Smooth muscle cell (in vitro differentiated cells): ENCODE results near the gene NAT10. TPM values are rescaled to one million over a fixed set of nuclear protein-coding genes. Genes with fewer than 3 reads are reported as not detected.

Experiments used
- DNase-seq: peaks from one replicate; lab custom pipeline; 2025; ENCODE audit not compliant: unreplicated experiment; lab: John Stamatoyannopoulos, UW
- H2AFZ ChIP-seq: fragments of 200-600 bp; sonication (generic); 2 replicates; pipeline ENCODE4 v1.6.0; 2016; ENCODE audit warnings: antibody characterized with exemption, low read depth, mild to moderate bottlenecking
- H3F3A ChIP-seq: fragments of 200-600 bp; sonication (generic); 2 replicates; pipeline ENCODE4 v1.6.0; 2017; ENCODE audit warnings: antibody characterized with exemption, low read depth
- H3K27ac ChIP-seq: fragments of 200-600 bp; sonication (generic); 2 replicates; pipeline ENCODE4 v1.5.1; 2016; ENCODE audit warnings: low read depth, mild to moderate bottlenecking
- H3K27me3 ChIP-seq: fragments of 200-600 bp; sonication (generic); 2 replicates; pipeline ENCODE4 v1.6.1; 2016; ENCODE audit warnings: low read depth, mild to moderate bottlenecking
- H3K36me3 ChIP-seq: fragments of 200-600 bp; sonication (generic); 2 replicates; pipeline ENCODE4 v1.5.1; 2016; ENCODE audit warnings: low read depth
- H3K4me1 ChIP-seq: fragments of 200-600 bp; sonication (generic); 2 replicates; pipeline ENCODE4 v1.5.1; 2016; ENCODE audit warnings: low read depth
- H3K4me2 ChIP-seq: fragments of 200-600 bp; sonication (generic); 2 replicates; pipeline ENCODE4 v1.6.0; 2016; ENCODE audit warnings: mild to moderate bottlenecking
- H3K4me3 ChIP-seq: fragments of 200-600 bp; sonication (generic); 2 replicates; pipeline ENCODE4 v1.5.1; 2016; ENCODE audit warnings: mild to moderate bottlenecking
- H3K79me2 ChIP-seq: fragments of 200-600 bp; sonication (generic); 2 replicates; pipeline ENCODE4 v1.6.0; 2016; ENCODE audit warnings: low read depth, mild to moderate bottlenecking
- H3K9ac ChIP-seq: fragments of 200-600 bp; sonication (generic); 2 replicates; pipeline ENCODE4 v1.6.0; 2016; ENCODE audit warnings: low read depth
- H3K9me3 ChIP-seq: fragments of 200-600 bp; sonication (generic); replicated peaks from 2 replicates; pipeline ENCODE4 v1.5.1; 2016; ENCODE audit warnings: low read depth
- H4K20me1 ChIP-seq: fragments of 200-600 bp; sonication (generic); 2 replicates; pipeline ENCODE4 v1.6.0; 2016; ENCODE audit warnings: low read depth
- WGBS: methylation state at CpG from one replicate; pipeline ENCODE4 v1.1.7; 2016; ENCODE audit warnings: low lambda C conversion rate; 5-methylcytosine and 5-hydroxymethylcytosine counted together
- polyA plus RNA-seq: library from polyadenylated mRNA; unstranded; fragments of >200 nt; fragmentation: Nextera tagmentation; extraction: Ambion mirVana; gene quantifications from 2 replicates; pipeline ENCODE4 v1.2.1, GENCODE V29; 2016
- total RNA-seq: library from RNA; depleted of rRNA; stranded (reverse); fragments of >200 nt; gene quantifications from 2 replicates; pipeline ENCODE4 v1.2.3, GENCODE V29; 2014
- TF ChIP-seq, protein P1 (sequence below): fragments of 200-600 bp; sonication (generic); IDR thresholded peaks from 2 replicates; pipeline ENCODE4 v1.5.1; 2017; ENCODE audit warnings: borderline replicate concordance, mild to moderate bottlenecking, antibody characterized with exemption; ENCODE audit not compliant: insufficient read depth, poor library complexity, severe bottlenecking

Gene NAT10
- total and polyA plus RNA-seq, 2 experiments from 2014 or later: 16.4 to 20.9 TPM

DNA sequence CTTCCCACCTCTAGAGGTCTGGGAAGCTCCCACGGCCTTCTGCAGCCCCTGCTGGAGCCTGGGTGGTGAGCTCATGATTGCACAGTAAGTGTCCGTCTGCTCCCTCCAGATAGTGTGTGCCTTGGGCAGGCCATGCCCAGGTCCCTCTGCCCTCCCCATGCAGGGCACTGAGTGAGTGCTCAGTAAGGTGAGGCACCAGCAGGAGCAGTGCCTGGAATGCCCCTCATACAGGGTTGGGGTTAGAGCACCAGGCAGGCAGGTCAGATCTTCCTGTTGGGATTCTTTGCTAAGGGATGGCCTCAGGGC lies 50.3 kb downstream of the NAT10 start:
- Histone ChIP-seq H4K20me1 (peaks cover 16% of the 10 kb centered on the region), H3F3A (no peaks in the 10 kb centered on the region), H3K79me2 (no peaks in the 10 kb centered on the region), H3K36me3 (no peaks in the 10 kb centered on the region), H3K4me1 (no peaks in the 10 kb centered on the region), H3K9me3 (no peaks in the 10 kb centered on the region), H3K27me3 (no peaks in the 10 kb centered on the region), H3K27ac (no peak overlapping the region), H3K9ac (no peak overlapping the region), H3K4me2 (no peak overlapping the region), H3K4me3 (no peak overlapping the region), H2AFZ (no peak overlapping the region)
- no peak for DNase-seq
- 95% methylated on average over 2 of the region's 2 CpGs for WGBS
- TF ChIP-seq, protein P1, sequence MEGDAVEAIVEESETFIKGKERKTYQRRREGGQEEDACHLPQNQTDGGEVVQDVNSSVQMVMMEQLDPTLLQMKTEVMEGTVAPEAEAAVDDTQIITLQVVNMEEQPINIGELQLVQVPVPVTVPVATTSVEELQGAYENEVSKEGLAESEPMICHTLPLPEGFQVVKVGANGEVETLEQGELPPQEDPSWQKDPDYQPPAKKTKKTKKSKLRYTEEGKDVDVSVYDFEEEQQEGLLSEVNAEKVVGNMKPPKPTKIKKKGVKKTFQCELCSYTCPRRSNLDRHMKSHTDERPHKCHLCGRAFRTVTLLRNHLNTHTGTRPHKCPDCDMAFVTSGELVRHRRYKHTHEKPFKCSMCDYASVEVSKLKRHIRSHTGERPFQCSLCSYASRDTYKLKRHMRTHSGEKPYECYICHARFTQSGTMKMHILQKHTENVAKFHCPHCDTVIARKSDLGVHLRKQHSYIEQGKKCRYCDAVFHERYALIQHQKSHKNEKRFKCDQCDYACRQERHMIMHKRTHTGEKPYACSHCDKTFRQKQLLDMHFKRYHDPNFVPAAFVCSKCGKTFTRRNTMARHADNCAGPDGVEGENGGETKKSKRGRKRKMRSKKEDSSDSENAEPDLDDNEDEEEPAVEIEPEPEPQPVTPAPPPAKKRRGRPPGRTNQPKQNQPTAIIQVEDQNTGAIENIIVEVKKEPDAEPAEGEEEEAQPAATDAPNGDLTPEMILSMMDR: no peak

DNA sequence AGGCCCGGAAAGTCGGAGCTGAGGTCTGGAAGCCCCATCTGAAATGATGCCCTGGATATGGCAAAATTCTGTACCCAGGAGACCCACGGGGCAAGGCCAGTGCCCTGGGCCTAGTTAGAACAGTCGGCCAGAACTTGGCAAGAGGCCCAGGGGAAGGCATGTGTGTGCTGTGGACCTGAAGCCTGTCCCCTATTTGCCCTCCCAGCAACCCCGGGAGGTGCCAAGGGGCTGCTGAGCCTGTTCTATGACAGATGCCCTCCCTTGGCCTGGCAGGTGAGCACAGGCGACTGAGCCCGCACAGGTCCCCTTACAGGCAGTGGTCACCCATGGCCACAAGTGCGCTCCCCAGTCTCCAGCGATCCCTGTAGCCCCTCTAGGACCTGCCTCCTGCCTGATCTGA lies 51.7 kb downstream of the NAT10 start:
- H3K27ac ChIP-seq: no peak overlapping the region
- H3K9ac ChIP-seq: no peak overlapping the region
- H2AFZ ChIP-seq: no peak overlapping the region
- H4K20me1 ChIP-seq: peaks cover 14% of the 10 kb centered on the region
- TF ChIP-seq, protein P1: no peak
- no peaks in the 10 kb centered on the region for H3F3A ChIP-seq
- H3K79me2 ChIP-seq: no peaks in the 10 kb centered on the region
- H3K4me3 ChIP-seq: no peak overlapping the region
- no peaks in the 10 kb centered on the region for H3K9me3 ChIP-seq
- no peak for DNase-seq
- no peak overlapping the region for H3K4me2 ChIP-seq
- no peaks in the 10 kb centered on the region for H3K27me3 ChIP-seq
- over 99% methylated on average over 9 of the region's 9 CpGs for WGBS
- no peaks in the 10 kb centered on the region for H3K36me3 ChIP-seq
- no peaks in the 10 kb centered on the region for H3K4me1 ChIP-seq

DNA sequence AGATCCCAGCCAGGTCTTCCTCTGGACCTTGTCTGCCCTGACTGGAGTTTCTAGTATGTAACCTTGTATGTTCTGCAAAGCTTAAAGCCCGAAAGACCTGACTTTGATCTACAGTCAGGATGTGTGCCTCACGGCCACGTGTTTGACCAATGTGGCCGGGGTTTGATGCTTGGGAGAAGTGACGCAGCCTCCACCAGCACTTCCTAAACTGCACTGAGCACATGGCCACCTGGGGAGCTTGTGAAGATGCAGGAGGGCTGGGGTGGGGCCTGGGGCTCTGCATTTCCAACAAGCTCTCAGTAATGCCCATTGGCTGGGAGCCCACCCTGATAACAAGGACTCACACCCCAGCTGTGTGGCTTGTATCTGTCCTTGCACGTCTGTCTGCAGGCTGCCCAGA lies 53.2 kb downstream of the NAT10 start:
- H3K36me3 ChIP-seq: no peaks in the 10 kb centered on the region
- no peaks in the 10 kb centered on the region for H3K9me3 ChIP-seq
- H3K27me3 ChIP-seq: no peaks in the 10 kb centered on the region
- no peak for DNase-seq
- H3K79me2 ChIP-seq: no peaks in the 10 kb centered on the region
- WGBS: 96% methylated on average over 6 of the region's 6 CpGs
- TF ChIP-seq, protein P1: no peak
- H4K20me1 ChIP-seq: peaks cover 5% of the 10 kb centered on the region
- H3F3A ChIP-seq: no peaks in the 10 kb centered on the region
- H3K9ac ChIP-seq: no peak overlapping the region
- H3K4me2 ChIP-seq: no peak overlapping the region
- H3K4me3 ChIP-seq: no peak overlapping the region
- no peak overlapping the region for H3K27ac ChIP-seq
- H2AFZ ChIP-seq: no peak overlapping the region
- no peaks in the 10 kb centered on the region for H3K4me1 ChIP-seq

DNA sequence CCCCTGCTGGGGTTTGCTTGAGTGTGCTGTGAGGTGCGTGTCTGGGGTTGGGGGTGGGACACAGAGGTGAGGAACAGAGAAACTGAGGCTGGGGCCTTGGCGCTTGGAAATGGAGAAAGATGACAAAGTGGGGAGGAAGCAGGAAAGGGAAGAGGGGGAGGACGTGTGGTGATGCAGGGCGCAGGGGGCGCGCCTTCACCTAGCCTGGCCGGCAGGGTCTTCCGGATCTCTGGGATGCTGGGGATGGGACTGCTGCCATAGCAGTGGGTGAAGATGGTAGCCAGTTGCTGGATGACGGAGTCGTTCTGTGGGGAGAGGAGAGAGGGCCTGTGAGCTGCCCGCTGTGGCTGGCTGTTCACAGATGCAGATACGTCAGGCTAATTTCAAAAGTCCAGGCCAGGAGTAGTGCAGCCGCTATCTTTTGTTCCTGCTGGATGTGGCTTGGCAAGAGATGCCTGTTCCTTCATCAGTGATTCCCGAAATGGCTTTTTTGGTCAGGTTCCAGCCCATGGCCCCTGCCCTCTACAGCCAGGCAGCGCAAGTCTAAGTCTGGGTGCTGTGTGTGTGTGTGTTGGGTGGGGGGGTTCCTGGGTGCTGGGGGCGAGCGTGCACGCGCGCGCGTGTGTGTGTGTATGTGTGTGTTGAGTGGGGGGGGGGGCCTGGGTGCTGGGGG lies 54.8 kb downstream of the NAT10 start:
- DNase-seq: no peak
- WGBS: 95% methylated on average over 22 of the region's 22 CpGs
- no peak overlapping the region for H2AFZ ChIP-seq
- no peak overlapping the region for H3K27ac ChIP-seq
- TF ChIP-seq, protein P1: no peak
- no peaks in the 10 kb centered on the region for H3K4me1 ChIP-seq
- no peak overlapping the region for H3K9ac ChIP-seq
- no peak overlapping the region for H3K4me3 ChIP-seq
- no peaks in the 10 kb centered on the region for H3K36me3 ChIP-seq
- H3F3A ChIP-seq: no peaks in the 10 kb centered on the region
- H3K9me3 ChIP-seq: no peaks in the 10 kb centered on the region
- no peak overlapping the region for H3K4me2 ChIP-seq
- no peaks in the 10 kb centered on the region for H3K79me2 ChIP-seq
- no peaks in the 10 kb centered on the region for H3K27me3 ChIP-seq
- H4K20me1 ChIP-seq: peaks cover 5% of the 10 kb centered on the region
